Breast epithelium (tissue), 3 donors: ENCODE measurements around the gene ZFYVE9.

ENCODE experiments used
- CTCF ChIP-seq, 3 donors: fragments of 450-650 bp; IDR thresholded peaks; one replicate each; pipeline ENCODE4 v1.5.1; 2016 to 2017; ENCODE audit warnings: antibody characterized with exemption in 3 of 3, mild to moderate bottlenecking in 3 of 3, moderate library complexity in 3 of 3
- POLR2A ChIP-seq: fragments of 450-650 bp; IDR thresholded peaks from one replicate; pipeline ENCODE4 v1.6.1; 2016; ENCODE audit warnings: antibody characterized with exemption, mild to moderate bottlenecking, moderate library complexity
- POLR2AphosphoS5 ChIP-seq, 3 donors: sonication (generic); formaldehyde crosslinking; IDR thresholded peaks; one replicate each; pipeline ENCODE4 v1.6.1; 2017; ENCODE audit warnings: antibody characterized with exemption in 3 of 3

- no peak for TF ChIP-seq CTCF (IDR thresholded peaks at IDR 0.05)
- TF ChIP-seq POLR2A = no peak
- TF ChIP-seq POLR2AphosphoS5 (IDR thresholded peaks at IDR 0.05) = no peak
Measured at GRCh38 chr1:52356818-52357355, 215.0 kb downstream of the ZFYVE9 start.
